Raji (cell line): Measurements from ENCODE around the gene CUBN.

Experiments
- POLR2A ChIP-seq: IDR thresholded peaks from 2 replicates; pipeline ENCODE4 v1.6.1; 2011; ENCODE audit warnings: low read depth, low read length, control low read depth; ENCODE audit not compliant: insufficient read depth

The CUBN gene

GRCh38 chr10:17005621-17006566 is 123.7 kb downstream of the CUBN start:
- no peak for TF ChIP-seq POLR2A

- TF ChIP-seq POLR2A = no peak
Observed at GRCh38 chr10:17004801-17005380, 124.7 kb downstream of the CUBN start.

DNA sequence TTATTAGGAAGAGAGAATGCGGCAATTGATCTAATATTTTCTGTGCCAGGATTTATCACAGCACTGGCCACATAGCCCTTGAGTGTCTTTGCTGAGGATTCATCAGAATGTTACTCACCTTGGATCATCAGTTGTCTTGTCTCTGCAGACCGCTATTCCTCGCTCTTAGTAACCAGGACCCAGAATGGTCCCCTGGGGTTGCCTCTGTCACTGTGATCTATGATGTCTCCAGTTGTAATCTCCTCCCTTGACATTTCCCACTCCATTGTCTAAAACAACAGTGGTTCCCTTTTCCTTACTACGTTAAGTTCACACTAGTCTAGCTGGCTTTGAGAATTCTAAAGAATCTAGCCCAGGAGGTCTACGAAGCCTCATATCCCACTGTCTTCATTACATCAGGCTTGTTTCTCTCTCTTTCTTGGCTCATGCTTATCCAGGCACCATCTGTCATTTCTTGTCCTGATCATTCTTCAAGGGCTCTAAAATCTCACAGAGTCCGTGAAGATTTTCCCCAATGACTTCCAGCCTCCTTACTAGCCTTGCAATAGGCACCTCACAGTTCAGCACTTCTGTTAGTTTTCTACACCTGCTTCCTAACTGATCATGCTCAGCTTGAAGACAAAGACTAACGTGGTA is 125.8 kb downstream of the CUBN start:
- no peak for TF ChIP-seq POLR2A

GRCh38 chr10:17003151-17003550 is 126.5 kb downstream of the CUBN start:
- TF ChIP-seq POLR2A = no peak

DNA sequence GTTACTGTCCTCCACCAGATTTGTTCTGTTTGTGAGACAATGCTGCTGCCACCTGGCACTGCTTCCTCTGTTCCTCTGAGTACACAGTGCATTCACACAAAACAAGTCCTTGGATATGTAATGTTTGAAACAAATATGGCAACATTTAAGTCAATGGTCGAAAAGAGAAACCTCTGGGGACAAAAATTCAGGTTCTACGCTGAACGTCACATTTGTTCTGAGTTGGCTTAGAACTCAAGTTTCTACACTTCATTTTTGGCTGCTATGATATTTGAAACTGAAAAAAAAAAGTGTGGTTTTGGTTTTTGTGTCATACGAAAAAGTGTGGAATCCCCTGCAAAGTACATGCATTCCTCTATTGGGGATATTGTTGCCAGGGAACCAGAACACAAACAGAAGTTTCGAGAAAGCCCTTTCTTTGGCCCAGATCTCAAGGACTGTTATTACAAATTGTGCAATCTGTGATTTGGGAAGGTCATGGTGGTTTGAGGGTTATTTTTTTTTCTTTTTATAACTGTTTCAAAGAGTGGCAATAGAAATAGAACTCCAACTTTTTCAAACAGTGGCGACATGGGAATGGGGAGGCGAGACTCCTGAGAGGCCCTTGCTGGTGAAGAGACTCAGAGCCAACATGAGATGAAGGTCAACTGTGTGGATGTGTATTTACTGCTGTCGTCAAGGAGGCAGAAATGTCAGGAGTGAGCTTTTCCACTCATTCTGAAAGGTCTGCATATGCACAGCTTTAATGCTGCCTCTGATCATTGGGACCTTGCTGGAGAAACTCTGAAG is 127.5 kb downstream of the CUBN start:
- TF ChIP-seq POLR2A = no peak

DNA sequence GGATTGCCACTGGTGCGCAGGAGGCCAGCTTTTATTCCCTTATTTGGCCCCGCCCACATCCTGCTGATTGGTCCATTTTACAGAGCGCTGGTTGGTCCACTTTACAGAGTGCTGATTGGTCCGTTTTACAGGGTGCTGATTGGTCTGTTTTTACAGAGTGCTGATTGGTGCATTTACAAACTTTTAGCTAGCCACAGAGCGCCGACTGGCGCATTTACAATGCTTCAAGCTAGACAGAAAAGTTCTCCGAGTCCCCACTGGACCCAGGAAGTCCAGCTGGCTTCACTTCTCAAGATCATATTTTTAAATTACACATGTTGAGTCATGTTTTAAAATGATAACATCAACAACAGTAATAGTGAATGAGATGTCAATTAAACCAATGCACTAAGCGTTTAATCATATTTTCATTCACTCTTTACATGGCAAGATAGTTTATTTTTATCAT is 128.3 kb downstream of the CUBN start:
- TF ChIP-seq POLR2A = no peak

GRCh38 chr10:16999665-17000451 is 129.8 kb downstream of the CUBN start:
- no peak for TF ChIP-seq POLR2A

GRCh38 chr10:16996530-16996964 is 133.1 kb downstream of the CUBN start:
- no peak for TF ChIP-seq POLR2A

GRCh38 chr10:16995867-16996529 is 133.6 kb downstream of the CUBN start:
- no peak for TF ChIP-seq POLR2A

- TF ChIP-seq POLR2A = no peak
Observed at GRCh38 chr10:16993186-16993585, 136.4 kb downstream of the CUBN start.

- TF ChIP-seq POLR2A = no peak
Observed at GRCh38 chr10:16992611-16993119, 136.9 kb downstream of the CUBN start.

DNA sequence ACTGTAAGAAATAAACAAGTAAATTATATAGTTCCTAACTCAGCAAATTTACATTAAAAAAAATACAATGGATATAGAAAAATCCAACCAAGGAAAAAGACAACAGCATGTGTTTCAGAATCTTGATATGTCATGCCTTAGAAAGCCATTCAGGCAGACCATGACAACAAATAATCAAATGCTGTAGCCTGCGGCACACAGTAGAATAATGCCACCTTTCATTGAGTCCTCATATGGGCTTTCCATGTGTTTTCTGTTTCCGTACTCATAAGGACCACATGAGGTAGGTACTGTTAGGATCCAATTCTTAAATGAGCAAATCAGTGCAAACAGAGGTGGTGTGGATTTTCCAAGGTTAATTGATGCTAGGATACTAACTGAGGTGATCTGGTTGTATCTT is 138.6 kb downstream of the CUBN start:
- no peak for TF ChIP-seq POLR2A

DNA sequence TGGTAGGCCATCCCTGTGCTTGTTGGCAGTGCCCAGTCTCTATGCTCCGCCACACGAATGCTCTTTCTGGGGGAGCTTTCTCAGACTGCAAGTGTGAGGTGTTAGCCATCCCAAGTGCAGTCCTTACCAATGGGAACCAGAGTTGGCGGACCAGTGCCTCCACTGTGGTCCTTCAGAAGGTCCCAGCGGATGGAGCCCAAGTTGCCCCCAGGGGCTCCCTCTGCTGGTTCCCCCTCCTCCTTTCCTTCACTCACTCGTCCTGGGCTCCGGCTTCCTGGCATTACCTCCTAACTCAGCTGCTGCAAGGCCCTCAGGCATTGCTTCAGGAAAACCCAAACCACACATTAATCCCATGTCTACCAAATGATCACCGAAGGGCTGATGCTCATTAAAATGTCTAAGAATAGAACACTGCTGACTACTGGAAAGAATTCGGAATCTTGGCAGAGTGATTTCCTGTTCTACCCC is 139.8 kb downstream of the CUBN start:
- TF ChIP-seq POLR2A = no peak
